GM12892 (cell line): ENCODE results near the gene RNF215.

Experiments
- POLR2A ChIP-seq: IDR thresholded peaks from 2 replicates; pipeline ENCODE4 v1.6.1; 2011; ENCODE audit warnings: low read depth, low read length, control low read depth
- POLR2AphosphoS5 ChIP-seq: IDR thresholded peaks from 2 replicates; pipeline ENCODE4 v1.6.1; 2011; ENCODE audit warnings: low read depth, low read length, control low read depth

- TF ChIP-seq POLR2AphosphoS5 (no peak), POLR2A (no peak)
Measured at GRCh38 chr22:30396871-30397655, 9.9 kb upstream of the RNF215 start, which contains the start of gene SEC14L2.
